Measurements from ENCODE around the gene PSMB11.

The PSMB11 gene

DNA sequence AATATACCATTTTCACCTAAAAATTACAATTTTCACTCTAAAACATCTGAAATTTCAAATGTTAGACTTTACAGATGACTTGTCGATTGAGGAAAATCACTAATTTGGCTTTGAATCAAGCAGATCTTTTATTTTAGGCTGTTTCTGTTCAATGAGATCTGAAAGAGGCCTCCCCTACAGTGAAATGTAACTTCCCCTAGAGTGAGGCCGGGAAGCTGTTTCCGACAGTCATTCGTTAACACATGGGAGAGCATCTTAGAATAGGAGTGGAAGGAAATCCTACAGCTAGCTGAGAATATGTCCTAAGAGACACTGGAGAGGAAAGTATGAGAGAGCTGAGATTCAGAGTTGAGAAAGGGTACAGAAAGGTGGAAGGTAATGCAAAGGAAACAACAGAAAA, 26.4 kb upstream of the PSMB11 start:
- no peak for DNase-seq

- DNase-seq: no peak
Measured at GRCh38 chr14:23017091-23017490, 24.9 kb upstream of the PSMB11 start.

DNA sequence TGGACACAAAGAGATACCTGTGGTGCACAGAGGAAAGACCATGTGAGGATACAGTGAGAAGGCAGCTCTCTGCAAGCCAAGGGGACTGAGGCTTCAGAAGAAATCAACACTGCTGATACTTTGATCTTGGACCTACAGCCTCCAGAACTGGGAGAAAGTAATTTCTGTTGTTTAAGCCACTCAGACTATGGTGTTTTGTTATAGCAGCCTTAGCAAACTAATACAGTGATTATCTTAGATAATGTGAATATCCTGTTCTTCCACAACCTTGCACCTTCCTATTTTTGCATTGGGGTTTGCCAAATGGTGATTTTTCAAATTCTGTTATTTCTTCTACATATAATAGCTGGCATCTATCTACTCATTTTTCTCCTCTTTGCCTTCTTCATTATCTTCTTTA, 23.9 kb upstream of the PSMB11 start:
- no peak for DNase-seq

GRCh38 chr14:23020143-23021128, 21.6 kb upstream of the PSMB11 start:
- DNase-seq: no peak

DNA sequence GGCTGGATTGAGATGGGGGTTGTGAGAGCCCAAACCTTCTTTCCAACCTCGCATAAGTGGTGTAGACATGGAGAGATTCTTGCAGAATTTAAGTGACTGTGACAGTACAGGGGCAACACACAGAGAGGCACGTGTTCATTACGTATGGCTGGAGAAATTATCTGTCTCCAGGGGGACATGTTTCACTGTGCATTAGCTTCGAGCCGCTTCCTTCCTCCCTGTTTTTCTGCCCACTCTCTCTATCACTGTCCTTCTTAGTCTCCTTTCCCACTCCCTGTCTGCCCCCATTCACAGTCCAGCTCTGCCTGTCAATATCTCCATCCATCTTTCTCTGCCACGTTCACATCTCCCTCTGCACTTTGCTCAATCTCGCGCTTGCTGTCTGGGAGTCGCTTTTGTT, 20.6 kb upstream of the PSMB11 start:
- DNase-seq: no peak

GRCh38 chr14:23021889-23022442, 20.0 kb upstream of the PSMB11 start:
- DNase-seq: no peak

DNA sequence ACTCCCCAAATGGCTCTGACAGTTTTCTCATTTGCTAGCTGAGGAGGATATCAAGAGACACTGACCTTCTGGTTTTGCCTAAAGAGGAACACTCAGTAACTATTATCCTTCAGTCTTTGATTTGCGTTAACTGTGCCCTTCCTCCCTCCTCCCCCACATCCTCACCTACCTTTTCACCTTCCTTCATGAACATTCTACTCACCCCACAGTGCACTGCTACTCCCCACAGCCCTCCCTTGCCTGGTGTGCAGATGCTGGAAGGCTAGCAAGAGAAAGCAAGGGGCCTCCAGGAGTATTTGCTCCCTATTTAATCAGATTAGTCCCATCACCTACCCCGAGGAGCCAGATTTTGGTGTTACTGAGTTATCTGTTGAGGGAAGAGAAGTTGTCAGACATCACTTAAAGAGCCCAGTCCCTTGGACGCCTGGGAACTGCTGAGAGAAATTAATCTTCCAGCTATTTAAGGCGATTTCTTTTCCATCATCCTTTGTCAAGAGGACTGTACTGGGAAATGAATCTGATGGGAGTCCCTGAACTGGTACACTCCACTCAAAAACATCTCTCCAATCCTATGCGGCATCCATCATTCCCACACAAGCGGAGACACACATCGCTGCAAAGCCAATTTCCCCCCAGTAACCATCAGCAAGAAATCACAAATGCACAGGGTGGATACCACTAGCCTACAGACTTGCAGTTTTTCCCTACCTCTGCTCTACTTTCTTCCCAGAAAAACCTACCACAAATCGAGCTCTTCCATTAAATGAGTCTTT, 18.8 kb upstream of the PSMB11 start:
- no peak for DNase-seq

GRCh38 chr14:23023795-23024152, 18.2 kb upstream of the PSMB11 start:
- no peak for DNase-seq

DNA sequence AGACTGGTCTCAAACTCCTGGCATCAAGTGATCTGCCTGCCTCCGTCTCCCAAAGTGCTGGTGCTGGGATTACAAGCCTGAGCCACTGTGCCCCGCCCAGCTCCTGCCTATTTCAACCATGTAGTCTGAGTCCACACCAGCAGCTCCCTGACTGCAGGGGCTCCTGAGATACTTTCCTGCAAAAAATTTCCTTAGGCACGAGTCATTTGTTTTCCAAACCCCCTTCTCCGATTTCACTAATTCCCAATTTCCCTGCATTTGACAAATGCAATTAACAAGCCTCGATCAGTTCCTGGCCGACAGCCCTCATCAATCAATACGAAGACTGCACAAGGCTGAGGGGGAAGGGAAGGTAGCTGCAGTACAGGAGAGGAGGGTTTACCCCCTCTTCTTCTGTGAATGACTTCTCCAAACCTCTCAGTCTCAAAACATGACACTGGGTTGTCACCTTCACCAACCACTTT, 17.4 kb upstream of the PSMB11 start:
- DNase-seq: no peak

DNA sequence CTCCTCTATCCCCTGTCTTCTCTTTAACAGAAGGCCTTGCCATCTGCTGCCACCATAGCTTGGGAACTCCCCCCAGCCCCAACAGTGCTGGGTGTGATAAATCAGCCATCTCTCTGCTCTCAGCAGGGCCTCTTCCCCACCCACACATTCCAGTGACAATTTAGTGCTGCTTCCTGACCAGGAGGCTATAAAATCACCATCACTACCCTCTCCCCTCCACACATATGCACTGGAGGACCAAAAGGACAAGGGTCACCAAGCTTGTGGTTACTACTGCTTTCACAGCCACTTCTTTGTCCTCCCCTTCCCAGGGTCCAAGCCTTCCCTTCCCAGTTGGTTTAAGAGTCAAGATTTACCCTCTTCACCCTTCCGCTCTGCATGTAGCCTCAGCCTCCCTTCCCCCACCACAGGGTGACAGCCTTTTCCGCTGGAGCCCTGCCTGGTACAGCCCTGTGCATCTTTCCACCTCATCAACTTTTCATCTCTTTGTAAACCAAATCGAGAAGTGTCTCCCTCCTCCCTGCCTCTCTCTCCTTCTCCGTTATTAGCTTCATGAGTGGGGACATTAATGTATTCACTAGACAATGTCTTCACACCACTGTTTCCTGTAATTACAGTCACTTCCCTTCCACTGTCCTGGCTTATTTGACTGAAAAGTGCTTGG, 16.7 kb upstream of the PSMB11 start:
- no peak for DNase-seq

DNA sequence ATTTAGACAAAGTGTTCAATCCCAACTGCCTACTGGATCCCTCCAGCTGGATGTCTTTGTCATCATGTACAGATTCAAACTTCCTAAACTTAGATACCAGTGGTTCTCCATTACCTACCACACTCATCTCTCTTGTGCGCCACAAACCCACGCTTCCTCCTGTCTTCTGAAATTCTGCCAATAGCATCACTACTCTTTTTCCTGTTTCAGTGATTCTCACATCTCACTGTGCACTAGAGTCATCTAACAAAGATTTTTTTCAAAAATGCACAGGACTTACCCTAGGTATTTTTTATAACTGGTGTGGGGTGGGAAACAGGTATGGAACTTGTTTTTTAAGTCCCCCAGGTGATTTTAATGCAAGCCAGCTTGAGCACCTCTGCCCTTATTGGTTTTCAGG, 13.2 kb upstream of the PSMB11 start:
- DNase-seq: no peak

DNA sequence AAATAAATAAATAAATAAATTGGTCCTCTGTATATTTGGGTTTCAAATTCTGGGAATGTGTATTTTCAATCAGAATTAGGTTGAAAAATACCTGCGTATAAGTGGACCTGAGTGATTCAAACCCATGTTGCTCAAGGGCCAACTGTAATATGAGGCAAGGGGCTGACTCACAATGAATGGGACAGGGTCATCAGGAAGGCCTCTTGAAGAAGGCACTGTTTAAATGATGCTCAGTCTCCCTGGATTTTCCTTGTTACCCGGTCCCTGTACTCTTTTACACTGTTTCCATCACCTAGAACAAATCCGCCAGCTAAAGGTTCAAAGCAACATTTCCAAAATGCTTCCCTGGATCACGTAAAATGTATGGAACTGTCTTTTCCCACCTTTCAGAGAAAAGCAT, 11.1 kb upstream of the PSMB11 start:
- no peak for DNase-seq

DNA sequence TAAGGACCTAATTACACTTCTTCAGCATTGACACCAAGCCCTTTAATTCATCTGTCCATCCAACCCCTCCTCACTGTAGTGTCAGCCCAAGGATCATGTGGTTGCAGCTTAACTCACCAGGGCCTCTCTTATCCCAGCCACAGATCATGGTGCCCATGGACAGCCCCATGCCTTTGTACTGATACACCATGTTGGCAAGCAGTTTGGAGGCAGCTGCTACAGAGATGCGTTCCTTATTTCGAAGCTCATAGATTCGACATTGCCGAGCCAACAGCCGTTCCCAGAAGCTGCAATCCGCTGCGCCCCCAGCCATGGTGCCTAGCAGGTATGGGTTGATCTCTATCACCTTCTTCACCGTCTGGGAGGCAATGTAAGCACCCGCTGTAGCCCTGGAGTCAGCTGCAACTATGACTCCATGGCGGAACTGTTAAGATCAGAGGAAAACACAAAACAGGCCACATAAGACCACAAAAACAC, 8.7 kb upstream of the PSMB11 start:
- DNase-seq: no peak

DNA sequence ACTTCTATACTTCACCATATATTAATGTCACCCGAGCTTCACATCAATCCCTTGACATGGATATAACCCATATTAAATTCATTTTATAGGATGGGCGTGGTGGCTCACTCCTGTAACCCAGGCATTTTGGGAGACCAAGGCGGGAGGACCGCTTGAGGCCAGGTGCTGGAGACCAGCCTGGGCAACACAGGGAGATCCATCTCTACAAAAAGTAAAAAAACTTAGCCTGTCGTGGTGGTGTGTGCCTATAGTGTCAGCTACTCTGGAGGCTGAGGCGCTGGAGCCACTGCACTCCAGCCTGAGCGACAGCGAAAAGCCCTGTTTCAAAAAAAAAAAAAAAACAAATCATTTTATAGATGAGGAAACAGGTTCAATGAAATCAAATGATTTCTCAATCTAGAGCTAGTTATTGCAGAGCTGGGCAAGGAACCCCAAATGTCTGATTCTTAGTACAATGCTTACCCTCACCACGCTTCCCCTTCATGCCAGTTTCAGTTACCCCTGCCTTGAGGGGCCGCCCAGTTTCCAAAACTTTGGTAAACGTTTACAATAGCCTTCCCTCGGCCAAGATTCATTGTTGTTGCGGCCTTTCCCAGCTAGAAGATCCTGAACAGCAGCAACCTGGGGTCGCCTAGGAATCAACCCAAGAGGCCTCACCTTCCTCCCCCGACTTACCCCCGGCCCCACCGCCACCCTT, 8.1 kb upstream of the PSMB11 start:
- DNase-seq: no peak

- peak; percentile 91 for DNase-seq
Measured at GRCh38 chr14:23034498-23035302, 7.3 kb upstream of the PSMB11 start, which contains the start of gene PSMB5. TSS of gene PSMB5 (minus strand) at chr14:23034900. CDS start at chr14:23034881, 19 bp downstream.

GRCh38 chr14:23035303-23036144, 6.5 kb upstream of the PSMB11 start:
- no peak for DNase-seq

- no peak for DNase-seq
Measured at GRCh38 chr14:23040100-23040499, 1.9 kb upstream of the PSMB11 start.

DNA sequence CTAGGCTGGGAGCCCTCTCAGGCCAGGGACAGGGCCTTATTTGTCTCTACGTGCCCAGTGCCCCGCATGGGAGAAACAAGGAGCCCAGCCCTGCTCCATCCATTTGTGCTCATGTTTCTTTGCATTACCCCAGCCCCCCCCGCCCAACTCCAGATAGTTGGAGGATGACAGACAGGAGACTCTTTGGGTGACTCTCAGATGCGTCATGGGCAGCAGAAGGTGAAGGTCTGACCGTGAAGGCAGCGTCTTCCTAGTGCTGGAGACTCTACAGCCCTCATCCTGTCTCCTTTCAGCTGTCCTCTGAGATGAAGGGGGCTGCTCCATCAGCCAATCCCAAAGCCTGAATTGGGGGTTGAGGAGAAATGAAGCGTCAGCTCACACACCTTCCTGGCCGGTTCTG, 283 bp upstream of the PSMB11 start:
- no peak for DNase-seq

GRCh38 chr14:23043145-23043544, 1.1 kb downstream of the PSMB11 start:
- DNase-seq: no peak

GRCh38 chr14:23043754-23044153, 1.7 kb downstream of the PSMB11 start:
- DNase-seq: no peak

All from activated CD8-positive, alpha-beta memory T cell treated with anti-CD3 and anti-CD28 coated beads for 24 hours (primary cell).